HEK293 (cell line): Measurements from ENCODE around the gene S100A6.

Experiments
- CTCF ChIP-seq: fragments of 450-650 bp; formaldehyde crosslinking; IDR thresholded peaks from 2 replicates; pipeline ENCODE4 v1.5.1; 2016; ENCODE audit warnings: missing biosample characterization, missing genetic modification characterization
- GLIS2 ChIP-seq: fragments of 450-650 bp; formaldehyde crosslinking; IDR thresholded peaks from 2 replicates; pipeline ENCODE4 v1.5.1; 2016; ENCODE audit warnings: missing biosample characterization, missing genetic modification characterization
- REST ChIP-seq: fragments of 450-650 bp; formaldehyde crosslinking; IDR thresholded peaks from 2 replicates; pipeline ENCODE4 v1.5.1; 2016; ENCODE audit warnings: missing biosample characterization, missing genetic modification characterization
- SETDB1 ChIP-seq: IDR thresholded peaks from one replicate; pipeline ENCODE4 v1.6.1; 2017; ENCODE audit warnings: mild to moderate bottlenecking, low read length, moderate library complexity, mixed read lengths; ENCODE audit not compliant: insufficient read length
- TRIM28 ChIP-seq: IDR thresholded peaks from 2 replicates; pipeline ENCODE4 v1.6.1; 2011; ENCODE audit warnings: low read length, control low read depth, borderline replicate concordance
- TSHZ1 ChIP-seq: fragments of 450-650 bp; formaldehyde crosslinking; IDR thresholded peaks from 2 replicates; pipeline ENCODE4 v1.5.1; 2016; ENCODE audit warnings: missing biosample characterization, missing genetic modification characterization, borderline replicate concordance
- ZNF354C ChIP-seq: fragments of 450-650 bp; formaldehyde crosslinking; IDR thresholded peaks from 2 replicates; pipeline ENCODE4 v1.5.1; 2016; ENCODE audit warnings: missing biosample characterization, missing genetic modification characterization, low read depth, borderline replicate concordance
- ZNF624 ChIP-seq: fragments of 450-650 bp; formaldehyde crosslinking; IDR thresholded peaks from 2 replicates; pipeline ENCODE4 v1.5.1; 2017; ENCODE audit warnings: missing biosample characterization, missing genetic modification characterization
- ZNF677 ChIP-seq: fragments of 450-650 bp; IDR thresholded peaks from 2 replicates; pipeline ENCODE4 v1.5.0; 2018; ENCODE audit warnings: missing biosample characterization, mild to moderate bottlenecking, missing genetic modification characterization, moderate library complexity

- TF ChIP-seq REST (tag by site-specific recombination): no peak
- no peak for TF ChIP-seq ZNF354C (tag by site-specific recombination)
- no peak for TF ChIP-seq CTCF (tag by site-specific recombination)
- no peak for TF ChIP-seq SETDB1
- no peak for TF ChIP-seq GLIS2 (tag by site-specific recombination)
- TF ChIP-seq ZNF624 (tag by site-specific recombination): no peak
- TF ChIP-seq TSHZ1 (tag by site-specific recombination): no peak
- TF ChIP-seq TRIM28: no peak
- no peak for TF ChIP-seq ZNF677 (tag by site-specific recombination)
Measured at GRCh38 chr1:153532181-153532580, 3.6 kb downstream of the S100A6 start.
